ENCODE results near the gene AP5Z1. TPM values are rescaled to one million over a fixed set of nuclear protein-coding genes. Genes with fewer than 3 reads are reported as not detected.

AP5Z1 gene
- total and polyA plus RNA-seq, 12 donors: 8.4 to 188 (median 49.5) TPM

DNA sequence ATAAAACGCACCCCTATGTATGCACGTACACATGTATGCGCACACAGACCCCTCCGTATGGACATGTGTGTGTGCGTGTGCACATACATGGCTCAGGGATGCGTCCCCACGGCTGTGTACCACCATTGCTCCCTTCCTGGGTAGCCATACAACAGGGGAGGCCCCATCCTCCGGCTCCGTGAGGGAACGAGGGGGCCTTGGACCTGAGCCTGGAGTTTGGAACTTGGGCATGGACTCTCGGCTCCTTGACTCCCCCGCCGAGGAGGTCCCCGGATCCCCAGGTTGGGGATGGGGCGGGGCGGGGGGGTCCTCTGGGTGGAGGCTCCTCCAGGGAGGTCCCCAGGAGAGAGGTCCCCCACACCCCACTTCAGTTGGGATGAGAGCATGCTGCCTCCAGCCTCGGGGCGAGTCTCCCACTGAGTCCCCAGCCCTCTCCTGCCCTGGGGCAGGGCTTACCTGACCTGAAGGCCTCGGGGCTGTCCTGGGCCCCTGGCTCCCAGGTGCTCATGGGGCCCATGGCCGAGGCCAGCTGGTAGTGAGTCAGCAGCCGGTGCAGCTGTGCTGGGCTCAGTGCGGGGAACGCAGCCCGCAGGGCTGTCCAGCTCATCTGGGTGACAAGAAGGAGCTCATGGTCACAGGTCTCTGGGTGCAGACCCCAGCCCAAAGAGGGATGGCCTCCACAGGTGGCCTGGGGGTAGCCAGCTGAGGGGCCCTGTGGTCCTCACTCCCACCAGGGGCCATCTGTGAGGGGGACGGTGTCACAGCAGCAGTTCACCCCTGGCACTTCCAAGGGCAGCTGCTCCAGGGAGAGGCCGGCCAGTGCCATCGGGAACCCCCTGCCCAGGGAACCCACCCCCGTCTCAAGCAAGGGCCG is 29.9 kb downstream of the AP5Z1 start:
- intact Hi-C loops (cut with DNase I): no loop called here
- no peak for DNase-seq
- Histone ChIP-seq H3K9me3 (replicated peaks in 1 of 3) (no peaks in the 10 kb centered on the region), H3K27me3 (peaks cover 9% of the 10 kb centered on the region), H3K4me3 (no peak overlapping the region), H3K4me1 (replicated peaks in 1 of 2) (no peaks in the 10 kb centered on the region), H3K27ac (no peak overlapping the region), H3K36me3 (replicated peaks in 1 of 2) (no peaks in the 10 kb centered on the region)
- TF ChIP-seq, protein P1, sequence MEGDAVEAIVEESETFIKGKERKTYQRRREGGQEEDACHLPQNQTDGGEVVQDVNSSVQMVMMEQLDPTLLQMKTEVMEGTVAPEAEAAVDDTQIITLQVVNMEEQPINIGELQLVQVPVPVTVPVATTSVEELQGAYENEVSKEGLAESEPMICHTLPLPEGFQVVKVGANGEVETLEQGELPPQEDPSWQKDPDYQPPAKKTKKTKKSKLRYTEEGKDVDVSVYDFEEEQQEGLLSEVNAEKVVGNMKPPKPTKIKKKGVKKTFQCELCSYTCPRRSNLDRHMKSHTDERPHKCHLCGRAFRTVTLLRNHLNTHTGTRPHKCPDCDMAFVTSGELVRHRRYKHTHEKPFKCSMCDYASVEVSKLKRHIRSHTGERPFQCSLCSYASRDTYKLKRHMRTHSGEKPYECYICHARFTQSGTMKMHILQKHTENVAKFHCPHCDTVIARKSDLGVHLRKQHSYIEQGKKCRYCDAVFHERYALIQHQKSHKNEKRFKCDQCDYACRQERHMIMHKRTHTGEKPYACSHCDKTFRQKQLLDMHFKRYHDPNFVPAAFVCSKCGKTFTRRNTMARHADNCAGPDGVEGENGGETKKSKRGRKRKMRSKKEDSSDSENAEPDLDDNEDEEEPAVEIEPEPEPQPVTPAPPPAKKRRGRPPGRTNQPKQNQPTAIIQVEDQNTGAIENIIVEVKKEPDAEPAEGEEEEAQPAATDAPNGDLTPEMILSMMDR (IDR thresholded peaks at IDR 0.05): no peak
- no peak for TF ChIP-seq POLR2A (IDR thresholded peaks at IDR 0.05)
- WGBS, 4 donors: 75 to 84% (median 81%) methylated on average over 10 to 29 of the region's 29 CpGs

DNA sequence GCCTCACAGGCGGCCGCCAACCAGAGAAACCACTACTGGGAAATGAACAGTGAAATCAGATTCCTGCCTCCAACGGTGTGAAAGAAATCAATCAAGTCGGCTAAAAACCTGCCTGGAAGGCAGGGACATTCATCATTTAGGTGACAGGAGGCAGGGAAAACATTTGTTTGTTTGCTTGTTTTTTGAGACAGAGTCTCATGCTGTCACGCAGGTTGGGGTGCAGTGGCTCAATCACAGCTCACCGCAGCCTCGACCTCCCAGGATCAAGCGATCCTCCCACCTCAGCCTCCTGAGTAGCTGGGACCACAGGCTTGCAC is 30.5 kb downstream of the AP5Z1 start:
- Histone ChIP-seq H3K27me3 (peaks cover 9% of the 10 kb centered on the region), H3K4me1 (replicated peaks in 1 of 2) (no peaks in the 10 kb centered on the region), H3K27ac (no peak overlapping the region), H3K4me3 (no peak overlapping the region), H3K9me3 (replicated peaks in 1 of 3) (no peaks in the 10 kb centered on the region), H3K36me3 (replicated peaks in 1 of 2) (no peaks in the 10 kb centered on the region)
- DNase-seq: no peak
- intact Hi-C loops (cut with DNase I): no loop called here
- TF ChIP-seq, protein P1 (IDR thresholded peaks at IDR 0.05): no peak
- TF ChIP-seq POLR2A (IDR thresholded peaks at IDR 0.05): no peak
- WGBS, 4 donors: 69 to 79% (median 78%) methylated on average over 6 to 8 of the region's 8 CpGs

DNA sequence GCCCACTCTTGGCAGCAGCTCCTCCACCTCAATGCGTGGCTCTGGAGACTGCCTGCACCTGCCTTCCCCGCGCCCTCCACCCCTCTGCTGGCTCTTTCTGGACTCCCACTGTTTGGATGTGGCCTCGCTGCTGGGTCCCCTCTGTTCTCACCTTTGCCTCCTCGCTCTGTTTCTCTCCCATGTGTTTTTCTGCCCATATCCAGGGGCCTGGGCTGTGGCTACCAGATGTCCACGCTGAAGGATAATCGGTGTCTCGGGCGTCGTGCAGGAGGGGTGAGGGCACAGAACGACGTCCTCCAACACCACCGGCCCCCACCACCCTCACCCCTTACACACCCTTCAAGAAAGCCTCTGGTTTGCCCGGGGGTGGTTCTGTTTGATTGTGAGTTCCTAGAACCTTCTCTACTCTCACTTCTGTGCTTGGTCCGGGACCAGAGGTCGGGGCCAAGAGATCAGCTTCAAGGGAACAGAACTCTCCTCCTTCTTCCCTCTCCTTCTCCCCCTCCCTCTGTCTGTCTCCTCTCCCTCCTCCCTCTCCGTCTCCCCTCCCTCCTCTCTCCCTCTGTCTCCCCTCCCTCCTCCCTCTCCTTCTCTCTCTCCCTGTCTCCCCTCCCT is 31.7 kb downstream of the AP5Z1 start:
- Histone ChIP-seq H3K4me3 (no peak overlapping the region), H3K4me1 (replicated peaks in 1 of 2) (no peaks in the 10 kb centered on the region), H3K36me3 (replicated peaks in 1 of 2) (no peaks in the 10 kb centered on the region), H3K27ac (no peak overlapping the region), H3K9me3 (replicated peaks in 1 of 3) (no peaks in the 10 kb centered on the region), H3K27me3 (peaks cover 9% of the 10 kb centered on the region)
- DNase-seq: no peak
- no peak for TF ChIP-seq POLR2A (IDR thresholded peaks at IDR 0.05)
- TF ChIP-seq, protein P1 (IDR thresholded peaks at IDR 0.05): no peak
- intact Hi-C loops (cut with DNase I): no loop called here
- 56 to 60% (median 59%) methylated on average over 17 of the region's 17 CpGs for WGBS, 4 donors

DNA sequence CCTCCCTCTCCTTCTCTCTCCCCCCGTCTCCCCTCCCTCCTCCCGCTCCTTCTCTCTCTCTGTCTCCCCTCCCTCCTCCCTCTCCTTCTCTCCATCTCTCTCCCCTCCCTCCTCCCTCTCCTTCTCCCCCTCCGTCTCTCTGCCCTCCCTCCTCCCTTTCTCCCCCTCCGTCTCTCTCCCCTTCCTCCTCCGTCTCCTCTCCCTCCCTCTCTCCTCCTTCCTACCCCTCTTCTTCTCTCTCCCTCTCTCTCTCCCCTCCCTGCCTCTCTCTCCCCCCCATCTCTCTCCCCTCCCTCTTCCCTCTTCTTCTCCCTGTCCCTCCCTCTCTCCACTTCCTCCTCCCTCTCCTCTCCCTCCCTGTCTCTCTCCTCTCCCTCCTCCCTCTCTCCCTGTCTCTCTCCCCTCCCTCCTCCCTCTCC is 32.2 kb downstream of the AP5Z1 start:
- TF ChIP-seq, protein P1 (IDR thresholded peaks at IDR 0.05): no peak
- no peak for TF ChIP-seq POLR2A (IDR thresholded peaks at IDR 0.05)
- WGBS, 4 donors: 10 to 17% (median 10%) methylated on average over 1 to 5 of the region's 5 CpGs
- peaks cover 9% of the 10 kb centered on the region for H3K27me3 ChIP-seq
- no peak overlapping the region for H3K27ac ChIP-seq
- H3K4me3 ChIP-seq: no peak overlapping the region
- H3K9me3 ChIP-seq (replicated peaks in 1 of 3): no peaks in the 10 kb centered on the region
- H3K4me1 ChIP-seq (replicated peaks in 1 of 2): no peaks in the 10 kb centered on the region
- intact Hi-C loops (cut with DNase I): no loop called here
- no peak for DNase-seq
- no peaks in the 10 kb centered on the region for H3K36me3 ChIP-seq (replicated peaks in 1 of 2)

All from adrenal gland (tissue), 12 donors.